NT2/D1 (cell line): ENCODE data around the gene SYNJ1.

Experiments
- SUZ12 ChIP-seq: IDR thresholded peaks from 2 replicates; pipeline ENCODE4 v1.6.1; 2011; ENCODE audit not compliant: insufficient read length, insufficient read depth; ENCODE audit errors: extremely low read depth
- YY1 ChIP-seq: IDR thresholded peaks from 2 replicates; pipeline ENCODE4 v1.6.1; 2011; ENCODE audit not compliant: insufficient read length, insufficient read depth
- ZNF274 ChIP-seq: IDR thresholded peaks from 2 replicates; pipeline ENCODE4 v1.6.1; 2011; ENCODE audit warnings: mild to moderate bottlenecking, low read depth, low read length

DNA sequence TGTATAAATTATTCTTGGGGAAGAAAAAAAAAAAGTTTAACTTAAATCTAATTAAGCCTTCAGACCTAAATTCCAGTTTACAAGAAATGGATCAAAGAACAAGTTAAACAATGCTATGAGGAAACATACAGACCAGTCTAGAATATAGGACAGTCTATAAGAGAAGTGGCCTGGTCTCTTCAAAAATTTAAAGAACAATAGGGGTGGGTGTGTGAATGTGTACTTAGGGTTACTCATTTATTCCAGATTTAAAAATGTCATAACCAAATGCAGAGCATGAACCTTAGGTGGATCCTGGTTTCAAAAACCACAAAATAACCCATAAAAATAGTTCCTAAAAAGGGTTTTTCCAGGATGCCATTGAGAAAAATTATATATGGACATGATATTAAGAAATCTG lies 21.8 kb upstream of the SYNJ1 start:
- no peak for TF ChIP-seq ZNF274
- TF ChIP-seq YY1: no peak
- no peak for TF ChIP-seq SUZ12
